Loucy (cell line): ENCODE measurements around the gene SLC35B2.

Experiments used
- H2AFZ ChIP-seq: fragments of 200-600 bp; sonication (generic); 2 replicates; pipeline ENCODE4 v1.6.0; 2016; ENCODE audit warnings: antibody characterized with exemption, mild to moderate bottlenecking, low read length, moderate library complexity
- H3F3A ChIP-seq: fragments of 200-600 bp; 2 replicates; pipeline ENCODE4 v1.6.0; 2016; ENCODE audit warnings: antibody characterized with exemption, low read depth, mild to moderate bottlenecking
- H3K27me3 ChIP-seq: fragments of 200-600 bp; sonication (generic); 2 replicates; pipeline ENCODE4 v1.6.1; 2014; ENCODE audit warnings: low read length, mild to moderate bottlenecking; ENCODE audit not compliant: insufficient read depth, poor library complexity, severe bottlenecking
- H3K36me3 ChIP-seq: fragments of 200-600 bp; sonication (generic); 2 replicates; pipeline ENCODE4 v1.6.1; 2016; ENCODE audit warnings: low read length; ENCODE audit not compliant: insufficient read depth
- H3K4me1 ChIP-seq: fragments of 200-600 bp; sonication (generic); 2 replicates; pipeline ENCODE4 v1.5.1; 2014; ENCODE audit warnings: low read length, mild to moderate bottlenecking; ENCODE audit not compliant: insufficient read depth, poor library complexity, severe bottlenecking
- H3K4me2 ChIP-seq: fragments of 200-600 bp; sonication (generic); 2 replicates; pipeline ENCODE4 v1.6.0; 2014; ENCODE audit warnings: antibody characterized with exemption, low read length, low read depth, mild to moderate bottlenecking; ENCODE audit not compliant: poor library complexity, severe bottlenecking
- H3K4me3 ChIP-seq: fragments of 200-600 bp; sonication (generic); 2 replicates; pipeline ENCODE4 v1.5.1; 2014; ENCODE audit warnings: low read length, mild to moderate bottlenecking, mixed read lengths; ENCODE audit not compliant: poor library complexity, severe bottlenecking
- H3K79me2 ChIP-seq: fragments of 200-600 bp; sonication (generic); 2 replicates; pipeline ENCODE4 v1.6.1; 2014; ENCODE audit warnings: low read length; ENCODE audit not compliant: insufficient read depth
- H3K9ac ChIP-seq: fragments of 200-600 bp; sonication (generic); 2 replicates; pipeline ENCODE4 v1.6.0; 2014; ENCODE audit warnings: mild to moderate bottlenecking, low read depth, low read length, moderate library complexity; ENCODE audit not compliant: poor library complexity, severe bottlenecking
- H3K9me2 ChIP-seq: fragments of 200-600 bp; sonication (generic); replicated peaks from 2 replicates; pipeline ENCODE4 v1.6.1; 2016; ENCODE audit warnings: low read depth, low read length, mixed read lengths
- H3K9me3 ChIP-seq: fragments of 200-600 bp; sonication (generic); 2 replicates; pipeline ENCODE4 v1.6.1; 2014; ENCODE audit warnings: mild to moderate bottlenecking, antibody characterized with exemption, low read length, low read depth; ENCODE audit not compliant: insufficient read depth
- H4K20me1 ChIP-seq: fragments of 200-600 bp; sonication (generic); 2 replicates; pipeline ENCODE4 v1.6.0; 2014; ENCODE audit warnings: antibody characterized with exemption, low read length, mild to moderate bottlenecking; ENCODE audit not compliant: insufficient read depth, poor library complexity, severe bottlenecking
- CTCF ChIP-seq: fragments of 200-600 bp; sonication (generic); conservative IDR thresholded peaks from 2 replicates; pipeline ENCODE4 v1.5.1; 2014; ENCODE audit warnings: mild to moderate bottlenecking, antibody characterized with exemption, low read length
- EZH2phosphoT487 ChIP-seq: fragments of 200-600 bp; IDR thresholded peaks from 2 replicates; pipeline ENCODE4 v1.6.1; 2018; ENCODE audit warnings: antibody characterized with exemption, mild to moderate bottlenecking, moderate library complexity, borderline replicate concordance

The SLC35B2 gene

GRCh38 chr6:44298864-44299263 is 41.5 kb upstream of the SLC35B2 start:
- no peak for TF ChIP-seq CTCF
- TF ChIP-seq EZH2phosphoT487: no peak
- Histone ChIP-seq H3K4me1 (no peaks in the 10 kb centered on the region), H3K27me3 (no peaks in the 10 kb centered on the region), H3F3A (no peaks in the 10 kb centered on the region), H3K4me2 (no peak overlapping the region), H3K4me3 (no peak overlapping the region), H3K9ac (no peak overlapping the region), H3K9me3 (no peaks in the 10 kb centered on the region), H4K20me1 (no peaks in the 10 kb centered on the region), H3K9me2 (no peaks in the 10 kb centered on the region), H3K79me2 (no peaks in the 10 kb centered on the region), H2AFZ (no peak overlapping the region), H3K36me3 (peaks cover 35% of the 10 kb centered on the region; the same call in 1 of the 2 replicates)

GRCh38 chr6:44298055-44298803 is 40.9 kb upstream of the SLC35B2 start:
- no peak overlapping the region for H3K4me2 ChIP-seq
- H4K20me1 ChIP-seq: no peaks in the 10 kb centered on the region
- H3K36me3 ChIP-seq: peaks cover 28% of the 10 kb centered on the region; the same call in 1 of the 2 replicates
- no peak overlapping the region for H3K4me3 ChIP-seq
- H3K9me2 ChIP-seq: no peaks in the 10 kb centered on the region
- H3F3A ChIP-seq: no peaks in the 10 kb centered on the region
- no peaks in the 10 kb centered on the region for H3K4me1 ChIP-seq
- no peaks in the 10 kb centered on the region for H3K27me3 ChIP-seq
- no peaks in the 10 kb centered on the region for H3K9me3 ChIP-seq
- H3K9ac ChIP-seq: no peak overlapping the region
- no peak overlapping the region for H2AFZ ChIP-seq
- H3K79me2 ChIP-seq: no peaks in the 10 kb centered on the region
- TF ChIP-seq EZH2phosphoT487: no peak

- no peaks in the 10 kb centered on the region for H3F3A ChIP-seq
- H3K4me2 ChIP-seq: no peak overlapping the region
- no peaks in the 10 kb centered on the region for H4K20me1 ChIP-seq
- no peak overlapping the region for H3K4me3 ChIP-seq
- no peaks in the 10 kb centered on the region for H3K4me1 ChIP-seq
- no peak overlapping the region for H3K9ac ChIP-seq
- no peak overlapping the region for H2AFZ ChIP-seq
- H3K27me3 ChIP-seq: no peaks in the 10 kb centered on the region
- no peaks in the 10 kb centered on the region for H3K9me3 ChIP-seq
- H3K36me3 ChIP-seq: peaks cover 19% of the 10 kb centered on the region; the same call in 1 of the 2 replicates
- H3K79me2 ChIP-seq: no peaks in the 10 kb centered on the region
- no peak for TF ChIP-seq EZH2phosphoT487
- no peak for TF ChIP-seq CTCF
- H3K9me2 ChIP-seq: no peaks in the 10 kb centered on the region
These were observed 40.0 kb upstream of the SLC35B2 start for GRCh38 chr6:44297063-44298038.
